GM23338 (cell line): ENCODE measurements around the gene MBOAT1.

Source experiments
- CTCF ChIP-seq, 2 experiments: fragments of 200-600 bp in 1 of 2; sonication (generic) in 1 of 2; conservative IDR thresholded peaks; 2 replicates each; pipeline versions ENCODE4 v1.5.1 to v1.6.1; 2016 to 2017; ENCODE audit warnings: antibody characterized with exemption in 2 of 2, low read depth in 2 of 2, mild to moderate bottlenecking in 2 of 2, moderate library complexity in 1 of 2
- EZH2 ChIP-seq: fragments of 200-600 bp; sonication (generic); IDR thresholded peaks from one replicate; pipeline ENCODE4 v1.8.0; 2017; ENCODE audit warnings: antibody characterized with exemption, mild to moderate bottlenecking, low read depth; ENCODE audit not compliant: unreplicated experiment
- EZH2phosphoT487 ChIP-seq: fragments of 200-600 bp; sonication (generic); IDR thresholded peaks from one replicate; pipeline ENCODE4 v1.8.1; 2018; ENCODE audit warnings: antibody characterized with exemption; ENCODE audit not compliant: unreplicated experiment
- POLR2AphosphoS5 ChIP-seq: IDR thresholded peaks from 2 replicates; pipeline ENCODE4 v1.6.1; 2016; ENCODE audit warnings: antibody characterized with exemption, low read depth
- STAT1 ChIP-seq: IDR thresholded peaks from one replicate; pipeline ENCODE4 v1.6.1; 2016; ENCODE audit warnings: antibody characterized with exemption; ENCODE audit not compliant: unreplicated experiment
- ZNF114 ChIP-seq: fragments of 250-450 bp; sonication (Bioruptor Pico); IDR thresholded peaks from 2 replicates; pipeline ENCODE4 v1.5.0; 2020; ENCODE audit warnings: mild to moderate bottlenecking, moderate library complexity

- no peak for TF ChIP-seq POLR2AphosphoS5
- TF ChIP-seq EZH2 = no peak
- TF ChIP-seq CTCF (conservative IDR thresholded peaks at IDR 0.05; ENCODE audit: low read depth in 2 of 2) = no peak
- TF ChIP-seq ZNF114 (CRISPR knock-in tag) = no peak
- no peak for TF ChIP-seq STAT1
- TF ChIP-seq EZH2phosphoT487 = no peak
Measured at GRCh38 chr6:20253021-20253420, 40.8 kb upstream of the MBOAT1 start.
